IMR-90 (cell line): Measurements from ENCODE around the gene HOXA7. TPM values are rescaled to one million over a fixed set of nuclear protein-coding genes. Genes with fewer than 3 reads are reported as not detected.

Experiments
- ATAC-seq: fragments of 200-7000 bp; cut with Tn5 transposase; 2 replicates; pipeline ENCODE4 v1.9.1; 2020; ENCODE audit warnings: low read depth, mild to moderate bottlenecking, moderate library complexity
- BruUV-seq: library from RNA; stranded (reverse); fragments of 400-500 nt; replicated peaks from 2 replicates; lab custom pipeline; 2021; lab: Mats Ljungman, UMichigan
- CTCF ChIA-PET: fragments of 300-600 bp; formaldehyde crosslinking; extraction: SDS; loops from one replicate; lab custom pipeline; 2021; ENCODE audit warnings: antibody characterized with exemption; lab: Yijun Ruan, JAX
- POLR2A ChIA-PET: fragments of 300-600 bp; sonication (Branson Sonifier 250); formaldehyde crosslinking; loops from one replicate; lab custom pipeline; 2022; ENCODE audit warnings: antibody characterized with exemption; ENCODE audit not compliant: unreplicated experiment; lab: Charles Lee
- DNase-seq: peaks from one replicate; pipeline ENCODE4 v3.0.0; 2013
- H2AFZ ChIP-seq: replicated peaks from 2 replicates; pipeline ENCODE3; 2013; ENCODE audit warnings: low read length, mild to moderate bottlenecking; ENCODE audit not compliant: poor library complexity
- H2AK5ac ChIP-seq: 2 replicates; pipeline ENCODE4 v1.6.1; 2013; ENCODE audit warnings: low read depth, low read length, inconsistent platforms
- H2AK9ac ChIP-seq: replicated peaks from 2 replicates; pipeline ENCODE3; 2013; ENCODE audit warnings: mild to moderate bottlenecking, low read depth, low read length, moderate library complexity; ENCODE audit not compliant: poor library complexity
- H2BK120ac ChIP-seq: 2 replicates; pipeline ENCODE4 v1.6.1; 2013; ENCODE audit warnings: low read depth, low read length, inconsistent platforms
- H2BK15ac ChIP-seq: 3 replicates; pipeline ENCODE4 v1.6.1; 2013; ENCODE audit warnings: low read depth, low read length, inconsistent platforms
- H2BK20ac ChIP-seq: 2 replicates; pipeline ENCODE4 v1.6.1; 2013; ENCODE audit warnings: low read depth, mild to moderate bottlenecking, inconsistent platforms, low read length, moderate library complexity
- H2BK5ac ChIP-seq: 2 replicates; pipeline ENCODE4 v1.6.1; 2013; ENCODE audit warnings: mild to moderate bottlenecking, low read depth, low read length, inconsistent platforms; ENCODE audit not compliant: poor library complexity, severe bottlenecking
- H3K14ac ChIP-seq: replicated peaks from 2 replicates; pipeline ENCODE4 v1.6.1; 2013; ENCODE audit warnings: low read depth, low read length, inconsistent platforms
- H3K18ac ChIP-seq: 2 replicates; pipeline ENCODE4 v1.6.1; 2013; ENCODE audit warnings: low read depth, low read length, control low read depth
- H3K23ac ChIP-seq: 2 replicates; pipeline ENCODE4 v1.6.1; 2013; ENCODE audit warnings: low read depth, low read length, inconsistent platforms
- H3K27ac ChIP-seq: 2 replicates; pipeline ENCODE4 v1.5.1; 2013; ENCODE audit warnings: mild to moderate bottlenecking, control low read depth, low read length; ENCODE audit not compliant: insufficient read depth
- H3K27me3 ChIP-seq: 2 replicates; pipeline ENCODE4 v1.6.1; 2013; ENCODE audit warnings: low read length; ENCODE audit not compliant: control insufficient read depth, insufficient read depth
- H3K36me3 ChIP-seq: 2 replicates; pipeline ENCODE4 v1.6.1; 2013; ENCODE audit warnings: low read length, mixed read lengths; ENCODE audit not compliant: control insufficient read depth, insufficient read depth
- H3K4ac ChIP-seq: 2 replicates; pipeline ENCODE4 v1.6.1; 2013; ENCODE audit warnings: low read depth, low read length, inconsistent platforms
- H3K4me1 ChIP-seq: 2 replicates; pipeline ENCODE4 v1.6.1; 2013; ENCODE audit warnings: low read length, mixed read lengths; ENCODE audit not compliant: control insufficient read depth, insufficient read depth
- H3K4me2 ChIP-seq: 2 replicates; pipeline ENCODE4 v1.6.1; 2013; ENCODE audit warnings: low read depth, mild to moderate bottlenecking, control low read depth, low read length, moderate library complexity
- H3K4me3 ChIP-seq: 2 replicates; pipeline ENCODE4 v1.5.1; 2013; ENCODE audit warnings: low read depth, mild to moderate bottlenecking, control low read depth, low read length, moderate library complexity; ENCODE audit not compliant: insufficient read depth
- H3K56ac ChIP-seq: 2 replicates; pipeline ENCODE4 v1.6.1; 2013; ENCODE audit warnings: low read length, inconsistent platforms; ENCODE audit not compliant: insufficient read depth; ENCODE audit errors: extremely low read depth
- H3K79me1 ChIP-seq, 2 experiments: 2 replicates each; pipeline ENCODE4 v1.6.1; 2013; ENCODE audit warnings: low read length in 2 of 2, inconsistent platforms in 1 of 2, low read depth in 1 of 2
- H3K9ac ChIP-seq: 2 replicates; pipeline ENCODE4 v1.6.1; 2013; ENCODE audit warnings: low read depth, low read length, control low read depth
- H3K9me1 ChIP-seq: 2 replicates; pipeline ENCODE4 v1.6.1; 2013; ENCODE audit warnings: low read length, inconsistent platforms; ENCODE audit not compliant: insufficient read depth
- H3K9me3 ChIP-seq: 2 replicates; pipeline ENCODE4 v1.6.1; 2013; ENCODE audit warnings: low read length; ENCODE audit not compliant: control insufficient read depth, insufficient read depth
- H4K20me1 ChIP-seq: 2 replicates; pipeline ENCODE4 v1.6.1; 2013; ENCODE audit warnings: low read length, inconsistent platforms; ENCODE audit not compliant: insufficient read depth
- H4K5ac ChIP-seq: 2 replicates; pipeline ENCODE4 v1.6.1; 2013; ENCODE audit warnings: mild to moderate bottlenecking, low read depth, low read length, control low read depth
- H4K8ac ChIP-seq, 2 experiments: 2 replicates each; pipeline ENCODE4 v1.6.1; 2013; ENCODE audit warnings: low read depth in 2 of 2, low read length in 2 of 2, control low read depth in 1 of 2, inconsistent platforms in 1 of 2
- H4K91ac ChIP-seq: 2 replicates; pipeline ENCODE4 v1.6.1; 2013; ENCODE audit warnings: low read depth, low read length, inconsistent platforms; ENCODE audit not compliant: insufficient read depth
- BHLHE40 ChIP-seq: fragments of 150-350 bp; IDR thresholded peaks from 2 replicates; pipeline ENCODE4 v1.6.1; 2016; ENCODE audit warnings: mild to moderate bottlenecking, low read depth, low read length
- CHD1 ChIP-seq: IDR thresholded peaks from 2 replicates; pipeline ENCODE4 v1.6.1; 2012; ENCODE audit warnings: low read depth, low read length, improper control_type of control experiment
- FOS ChIP-seq: fragments of 150-350 bp; IDR thresholded peaks from 2 replicates; pipeline ENCODE4 v1.6.1; 2016; ENCODE audit warnings: low read depth, low read length
- MAFK ChIP-seq: IDR thresholded peaks from 2 replicates; pipeline ENCODE4 v1.6.1; 2012; ENCODE audit warnings: low read depth, low read length, improper control_type of control experiment
- MAZ ChIP-seq: IDR thresholded peaks from 2 replicates; pipeline ENCODE4 v1.6.1; 2012; ENCODE audit warnings: low read depth, mild to moderate bottlenecking, low read length, improper control_type of control experiment, moderate library complexity, borderline replicate concordance
- MXI1 ChIP-seq: IDR thresholded peaks from 2 replicates; pipeline ENCODE4 v1.6.1; 2012; ENCODE audit warnings: low read depth, mild to moderate bottlenecking, low read length, moderate library complexity, borderline replicate concordance
- NFE2L2 ChIP-seq: fragments of 150-350 bp; IDR thresholded peaks from 2 replicates; pipeline ENCODE4 v1.6.1; 2016; ENCODE audit warnings: low read depth, mild to moderate bottlenecking, low read length
- POLR2A ChIP-seq: IDR thresholded peaks from 2 replicates; pipeline ENCODE4 v1.6.1; 2012; ENCODE audit warnings: mild to moderate bottlenecking, low read depth, low read length
- RAD21 ChIP-seq: IDR thresholded peaks from 2 replicates; pipeline ENCODE4 v1.6.1; 2012; ENCODE audit warnings: low read length, improper control_type of control experiment
- RCOR1 ChIP-seq: IDR thresholded peaks from 2 replicates; pipeline ENCODE4 v1.6.1; 2012; ENCODE audit warnings: mild to moderate bottlenecking, low read length, improper control_type of control experiment; ENCODE audit not compliant: insufficient replicate concordance
- SMC3 ChIP-seq: fragments of 150-350 bp; IDR thresholded peaks from 2 replicates; pipeline ENCODE4 v1.6.1; 2016; ENCODE audit warnings: low read depth, mild to moderate bottlenecking, antibody characterized with exemption, low read length, moderate library complexity
- WGBS, 2 experiments: methylation state at CpG; one replicate each; pipeline versions ENCODE4 v1.1.5 to v1.1.7; 2013; ENCODE audit warnings: missing lambda C conversion rate in 2 of 2; ENCODE audit not compliant: insufficient read length in 1 of 2; ENCODE audit errors: extremely low coverage in 2 of 2; 5-methylcytosine and 5-hydroxymethylcytosine counted together
- dilution Hi-C: fragments of 300-500 bp; cut with HindIII; formaldehyde crosslinking; loops from one replicate; pipeline ENCODE4 v1.14.3; 2018; ENCODE audit warnings: low sequenced_read_pairs; ENCODE audit not compliant: unreplicated experiment
- in situ Hi-C: fragments of 300-500 bp; cut with MboI; formaldehyde crosslinking; loops from 3 replicates; pipeline ENCODE4 v1.14.3; 2019; ENCODE audit warnings: low sequenced_read_pairs, inconsistent platforms, mixed read lengths
- intact Hi-C: fragments of 100-400 bp; cut with micrococcal nuclease; formaldehyde crosslinking; loops from 2 replicates; pipeline ENCODE4 v1.10.0; 2022
- polyA plus RNA-seq, 3 experiments: library from polyadenylated mRNA; depleted of rRNA; stranded (reverse); fragments of >200 nt; gene quantifications; 2 replicates each; pipeline ENCODE4 v1.2.3, GENCODE V29; 2012; ENCODE audit warnings: low replicate concordance in 1 of 3
- total RNA-seq: library from RNA; depleted of rRNA; stranded (reverse); fragments of >200 nt; gene quantifications from 2 replicates; pipeline ENCODE4 v1.2.3, GENCODE V29; 2012
- TF ChIP-seq, protein P1 (sequence below): fragments of 150-350 bp; IDR thresholded peaks from 2 replicates; pipeline ENCODE4 v1.6.1; 2016; ENCODE audit warnings: low read depth, mild to moderate bottlenecking, low read length, moderate library complexity, borderline replicate concordance
- TF ChIP-seq, protein P2 (sequence below): fragments of 150-350 bp; IDR thresholded peaks from 2 replicates; pipeline ENCODE4 v1.6.1; 2017; ENCODE audit warnings: mild to moderate bottlenecking, antibody characterized with exemption, low read length, low read depth
- TF ChIP-seq, protein P3 (sequence below): conservative IDR thresholded peaks from 2 replicates; pipeline ENCODE4 v1.5.1; 2012; ENCODE audit warnings: mild to moderate bottlenecking, low read depth, low read length, improper control_type of control experiment

HOXA7 gene
- total and polyA plus RNA-seq, 2 of the 4 experiments (the other 2 are of a cell fraction) = 0.18 to 1.7 TPM

DNA sequence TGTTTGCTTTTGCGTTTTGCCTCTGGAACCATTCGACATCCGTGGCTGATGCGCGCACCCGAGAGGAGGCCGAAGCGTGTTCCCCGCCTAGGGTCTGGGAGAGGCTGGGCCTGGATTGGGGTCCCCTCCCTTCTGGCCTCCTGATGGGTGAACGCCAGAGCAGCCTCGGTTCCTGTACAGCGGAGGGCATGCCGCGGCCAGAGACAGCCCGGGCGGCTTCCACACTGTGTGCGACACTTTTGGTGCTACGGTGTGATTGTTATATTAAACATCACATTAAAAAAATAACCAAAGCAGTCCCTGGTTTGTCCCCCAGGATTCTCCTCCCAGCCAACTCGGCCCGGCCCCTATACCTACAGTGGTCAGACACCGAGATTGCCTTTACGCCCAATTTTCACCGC is 3.7 kb upstream of the HOXA7 start:
- H3K4me2 ChIP-seq = no peak overlapping the region
- H4K91ac ChIP-seq = no peak overlapping the region
- no peak overlapping the region for H3K18ac ChIP-seq
- no peak overlapping the region for H4K8ac ChIP-seq
- H3K79me1 ChIP-seq = 0 out of 4 replicates have a peak, but pooled peaks cover 0 to 3% of the 10 kb centered on the region in 2 experiments
- CTCF ChIA-PET = interaction anchor here (1.3 to 1.8 kb wide), 4 partner anchors 19 to 1069 kb away, joined by 5 to 29 read pairs (median 6); no protein-coding TSS in a partner anchor
- ATAC-seq = no peak
- no peak overlapping the region for H3K4me3 ChIP-seq
- no peak for DNase-seq
- H3K9ac ChIP-seq = no peak overlapping the region
- H3K23ac ChIP-seq = no peak overlapping the region
- no peak overlapping the region for H2BK15ac ChIP-seq
- H3K9me3 ChIP-seq = peaks cover 3% of the 10 kb centered on the region; the same call in 1 of the 2 replicates
- H4K20me1 ChIP-seq = no peaks in the 10 kb centered on the region
- WGBS, 2 experiments = 91% methylated on average over 7 of the region's 23 CpGs; no CpG with 5 or more reads in 1 of the 2 experiments
- H2AK9ac ChIP-seq = peak overlapping the region; percentile 63
- dilution Hi-C loops = no loop called here
- intact Hi-C loops = loop anchor here (2.0 to 10.0 kb wide), 3 partner anchors 958 to 1905 kb away; partner anchors contain the start of genes CBX3 and HNRNPA2B1
- H2AK5ac ChIP-seq = no peak overlapping the region
- H3K27ac ChIP-seq = no peak overlapping the region
- no peaks in the 10 kb centered on the region for H3K9me1 ChIP-seq
- H4K5ac ChIP-seq = no peak overlapping the region
- H3K4me1 ChIP-seq = peaks cover 1% of the 10 kb centered on the region; the same call in 1 of the 2 replicates
- H3K56ac ChIP-seq = no peak overlapping the region
- H3K4ac ChIP-seq = no peak overlapping the region
- in situ Hi-C loops = no loop called here
- H3K14ac ChIP-seq = no peak overlapping the region
- H2BK120ac ChIP-seq = no peak overlapping the region
- BruUV-seq = no TSS peak
- no peak overlapping the region for H2BK5ac ChIP-seq
- peaks cover 22% of the 10 kb centered on the region for H3K27me3 ChIP-seq
- TF ChIP-seq, protein P1, sequence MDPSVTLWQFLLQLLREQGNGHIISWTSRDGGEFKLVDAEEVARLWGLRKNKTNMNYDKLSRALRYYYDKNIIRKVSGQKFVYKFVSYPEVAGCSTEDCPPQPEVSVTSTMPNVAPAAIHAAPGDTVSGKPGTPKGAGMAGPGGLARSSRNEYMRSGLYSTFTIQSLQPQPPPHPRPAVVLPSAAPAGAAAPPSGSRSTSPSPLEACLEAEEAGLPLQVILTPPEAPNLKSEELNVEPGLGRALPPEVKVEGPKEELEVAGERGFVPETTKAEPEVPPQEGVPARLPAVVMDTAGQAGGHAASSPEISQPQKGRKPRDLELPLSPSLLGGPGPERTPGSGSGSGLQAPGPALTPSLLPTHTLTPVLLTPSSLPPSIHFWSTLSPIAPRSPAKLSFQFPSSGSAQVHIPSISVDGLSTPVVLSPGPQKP = no peak
- TF ChIP-seq SMC3 (no peak), FOS (no peak), MAZ (no peak), MXI1 (no peak), CHD1 (no peak), NFE2L2 (no peak), BHLHE40 (no peak), MAFK (no peak), RCOR1 (no peak), RAD21 (no peak), POLR2A (no peak)
- TF ChIP-seq, protein P2, sequence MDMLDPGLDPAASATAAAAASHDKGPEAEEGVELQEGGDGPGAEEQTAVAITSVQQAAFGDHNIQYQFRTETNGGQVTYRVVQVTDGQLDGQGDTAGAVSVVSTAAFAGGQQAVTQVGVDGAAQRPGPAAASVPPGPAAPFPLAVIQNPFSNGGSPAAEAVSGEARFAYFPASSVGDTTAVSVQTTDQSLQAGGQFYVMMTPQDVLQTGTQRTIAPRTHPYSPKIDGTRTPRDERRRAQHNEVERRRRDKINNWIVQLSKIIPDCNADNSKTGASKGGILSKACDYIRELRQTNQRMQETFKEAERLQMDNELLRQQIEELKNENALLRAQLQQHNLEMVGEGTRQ = no peak
- TF ChIP-seq, protein P3, sequence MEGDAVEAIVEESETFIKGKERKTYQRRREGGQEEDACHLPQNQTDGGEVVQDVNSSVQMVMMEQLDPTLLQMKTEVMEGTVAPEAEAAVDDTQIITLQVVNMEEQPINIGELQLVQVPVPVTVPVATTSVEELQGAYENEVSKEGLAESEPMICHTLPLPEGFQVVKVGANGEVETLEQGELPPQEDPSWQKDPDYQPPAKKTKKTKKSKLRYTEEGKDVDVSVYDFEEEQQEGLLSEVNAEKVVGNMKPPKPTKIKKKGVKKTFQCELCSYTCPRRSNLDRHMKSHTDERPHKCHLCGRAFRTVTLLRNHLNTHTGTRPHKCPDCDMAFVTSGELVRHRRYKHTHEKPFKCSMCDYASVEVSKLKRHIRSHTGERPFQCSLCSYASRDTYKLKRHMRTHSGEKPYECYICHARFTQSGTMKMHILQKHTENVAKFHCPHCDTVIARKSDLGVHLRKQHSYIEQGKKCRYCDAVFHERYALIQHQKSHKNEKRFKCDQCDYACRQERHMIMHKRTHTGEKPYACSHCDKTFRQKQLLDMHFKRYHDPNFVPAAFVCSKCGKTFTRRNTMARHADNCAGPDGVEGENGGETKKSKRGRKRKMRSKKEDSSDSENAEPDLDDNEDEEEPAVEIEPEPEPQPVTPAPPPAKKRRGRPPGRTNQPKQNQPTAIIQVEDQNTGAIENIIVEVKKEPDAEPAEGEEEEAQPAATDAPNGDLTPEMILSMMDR = no peak
- no peak overlapping the region for H2BK20ac ChIP-seq
- POLR2A ChIA-PET = no interaction called here
- no peaks in the 10 kb centered on the region for H3K36me3 ChIP-seq
- peak overlapping the region; percentile 98 for H2AFZ ChIP-seq
